ENCODE measurements around the gene MMP15.
A peak's percentile ranks its signal among the peaks of the same experiment; 100 is the strongest.

Gene MMP15

GRCh38 chr16:57998992-57999365 is 26.6 kb upstream of the MMP15 start:
- Histone ChIP-seq H4K20me1 (ENCODE audit: insufficient read depth, low read length) (peaks cover 4% of the 10 kb centered on the region; the same call in 1 of the 2 replicates), H3K9me3 (ENCODE audit: insufficient read depth, low read length) (no peaks in the 10 kb centered on the region), H3K4me1 (ENCODE audit: low read length) (peaks cover 17% of the 10 kb centered on the region), H3K36me3 (replicated peaks; ENCODE audit: low read depth, low read length) (peaks cover 3% of the 10 kb centered on the region), H3K27ac (ENCODE audit: low read length) (no peak overlapping the region), H3K27me3 (ENCODE audit: low read depth, low read length) (no peaks in the 10 kb centered on the region), H3K9ac (ENCODE audit: low read length) (peak overlapping the region; percentile 78; the same call in 1 of the 2 replicates), H3K79me2 (ENCODE audit: low read length) (peaks cover 3% of the 10 kb centered on the region; the same call in 1 of the 2 replicates), H3K4me2 (ENCODE audit: low read length) (peak overlapping the region; percentile 88), H3K4me3 (ENCODE audit: low read length) (0 out of 2 replicates have a peak overlapping the region, but pooled peaks have one; percentile 92), H2AFZ (ENCODE audit: low read depth, low read length) (no peak overlapping the region)
- TF ChIP-seq EZH2phosphoT487 (IDR thresholded peaks at IDR 0.05; ENCODE audit: low read depth), result no peak
- no peak for TF ChIP-seq CTCF (IDR thresholded peaks at IDR 0.05; ENCODE audit: low read depth, low read length)

- Histone ChIP-seq H3K9me3 (ENCODE audit: insufficient read depth, low read length) (no peaks in the 10 kb centered on the region), H3K9ac (ENCODE audit: low read length) (peak overlapping the region; percentile 78), H2AFZ (ENCODE audit: low read depth, low read length) (no peak overlapping the region), H3K79me2 (ENCODE audit: low read length) (peaks cover 3% of the 10 kb centered on the region; the same call in 1 of the 2 replicates), H3K4me1 (ENCODE audit: low read length) (peaks cover 22% of the 10 kb centered on the region), H3K27me3 (ENCODE audit: low read depth, low read length) (no peaks in the 10 kb centered on the region), H3K4me3 (ENCODE audit: low read length) (peak overlapping the region; percentile 92), H3K27ac (ENCODE audit: low read length) (no peak overlapping the region), H3K36me3 (replicated peaks; ENCODE audit: low read depth, low read length) (peaks cover under 1% of the 10 kb centered on the region), H3K4me2 (ENCODE audit: low read length) (peak overlapping the region; percentile 88), H4K20me1 (ENCODE audit: insufficient read depth, low read length) (peaks cover 4% of the 10 kb centered on the region; the same call in 1 of the 2 replicates)
- TF ChIP-seq CTCF (IDR thresholded peaks at IDR 0.05; ENCODE audit: low read depth, low read length) (peak; percentile 11), EZH2phosphoT487 (IDR thresholded peaks at IDR 0.05; ENCODE audit: low read depth) (no peak)
These were observed 26.1 kb upstream of the MMP15 start for GRCh38 chr16:57999366-57999970.

- Histone ChIP-seq H3K9me3 (ENCODE audit: insufficient read depth, low read length) (no peaks in the 10 kb centered on the region), H3K9ac (ENCODE audit: low read length) (peak within 1 kb of the TSS; percentile 81), H3K79me2 (ENCODE audit: low read length) (peaks cover 3% of the 10 kb centered on the region; the same call in 1 of the 2 replicates), H3K4me1 (ENCODE audit: low read length) (peaks cover 22% of the 10 kb centered on the region), H3K27ac (ENCODE audit: low read length) (peak within 1 kb of the TSS; percentile 43), H3K4me2 (ENCODE audit: low read length) (peak within 1 kb of the TSS; percentile 90), H2AFZ (ENCODE audit: low read depth, low read length) (peak within 1 kb of the TSS; percentile 97), H3K27me3 (ENCODE audit: low read depth, low read length) (no peaks in the 10 kb centered on the region), H4K20me1 (ENCODE audit: insufficient read depth, low read length) (peaks cover 4% of the 10 kb centered on the region; the same call in 1 of the 2 replicates), H3K36me3 (replicated peaks; ENCODE audit: low read depth, low read length) (no peaks in the 10 kb centered on the region), H3K4me3 (ENCODE audit: low read length) (peak within 1 kb of the TSS; percentile 92)
- TF ChIP-seq EZH2phosphoT487 (IDR thresholded peaks at IDR 0.05; ENCODE audit: low read depth) (no peak), CTCF (IDR thresholded peaks at IDR 0.05; ENCODE audit: low read depth, low read length) (no peak)
These were observed 25.4 kb upstream of the MMP15 start, which contains the start of gene ZNF319 for GRCh38 chr16:57999971-58000705. ZNF319 (minus strand) TSS chr16:58000672; CDS start chr16:57998265, 2,407 bp downstream.
